ENCODE data around the gene KHSRP. TPM values are rescaled to one million over a fixed set of nuclear protein-coding genes. Genes with fewer than 3 reads are reported as not detected.

KHSRP gene
- total RNA-seq, 1 experiment from 2014 or later = 373 TPM

GRCh38 chr19:6373096-6373812 is 51.4 kb downstream of the KHSRP start:
- H3K79me2 ChIP-seq (ENCODE audit: low read length) = no peaks in the 10 kb centered on the region
- no TSS peak for BruUV-seq (replicated peaks)

GRCh38 chr19:6372594-6373095 is 52.0 kb downstream of the KHSRP start, which contains the start of gene ALKBH7:
TSS of gene ALKBH7 (plus strand) at chr19:6372794. CDS start at chr19:6372821, 27 bp downstream.
- Histone ChIP-seq H3K27ac (ENCODE audit: low read length) (peak within 1 kb of the TSS; percentile 64), H3K36me3 (ENCODE audit: low read depth, low read length) (peaks cover 10% of the 10 kb centered on the region; the same call in 1 of the 2 replicates), H3K27me3 (ENCODE audit: low read length) (no peaks in the 10 kb centered on the region), H3K9ac (ENCODE audit: low read length) (peak within 1 kb of the TSS; percentile 70), H3K4me2 (ENCODE audit: low read length) (peak within 1 kb of the TSS; percentile 83), H3K9me3 (ENCODE audit: low read length) (no peaks in the 10 kb centered on the region), H4K20me1 (ENCODE audit: low read length) (no peaks in the 10 kb centered on the region), H3K4me1 (ENCODE audit: insufficient read depth, low read length) (peaks cover 9% of the 10 kb centered on the region), H3F3A (ENCODE audit: low read length, unreplicated experiment) (no peaks in the 10 kb centered on the region), H2AFZ (ENCODE audit: low read length) (peak within 1 kb of the TSS; percentile 92), H3K4me3 (ENCODE audit: low read length) (peak within 1 kb of the TSS; percentile 79), H3K79me2 (ENCODE audit: low read length) (no peaks in the 10 kb centered on the region), H3K9me2 (replicated peaks; ENCODE audit: low read length) (no peaks in the 10 kb centered on the region)
- DNase-seq (peak; percentile 100), ATAC-seq (peak; percentile 87)
- TF ChIP-seq CTCF (conservative IDR thresholded peaks at IDR 0.05; ENCODE audit: low read depth, low read length) (no peak), EZH2 (IDR thresholded peaks at IDR 0.05; ENCODE audit: low read length, unreplicated experiment) (no peak), EZH2phosphoT487 (IDR thresholded peaks at IDR 0.05; ENCODE audit: borderline replicate concordance, low read length) (no peak)
- ChIA-PET POLR2A (ENCODE audit: unreplicated experiment) (interaction anchor here (0.5 to 1.0 kb wide), 5 partner anchors 52 to 750 kb away, joined by 3 to 10 read pairs (median 4); partner anchors contain the start of genes KHSRP and SAFB2), CTCF (interaction anchor here (0.5 to 1.1 kb wide), 4 partner anchors 11 to 491 kb away, joined by 4 to 8 read pairs (median 6); partner anchors contain the start of gene CLPP)
- no TSS peak for BruUV-seq (replicated peaks)
- intact Hi-C loops (cut with micrococcal nuclease) = loop anchor here (1.0 to 2.0 kb wide), 3 partner anchors 21 to 88 kb away; partner anchors contain the start of gene GTF2F1

More at GRCh38 chr19:6373096-6373812, 51.4 kb downstream of the KHSRP start:
- no peaks in the 10 kb centered on the region for H3F3A ChIP-seq (ENCODE audit: low read length, unreplicated experiment)
- peaks cover 9% of the 10 kb centered on the region for H3K4me1 ChIP-seq (ENCODE audit: insufficient read depth, low read length)
- CTCF ChIA-PET = interaction anchor here (0.6 to 1.1 kb wide), 3 partner anchors 12 to 490 kb away, joined by 6 to 8 read pairs (median 6); partner anchors contain the start of gene CLPP
- DNase-seq (peak; percentile 98), ATAC-seq (peak; percentile 73)
- peak overlapping the region; percentile 79 for H3K4me3 ChIP-seq (ENCODE audit: low read length)
- peak overlapping the region; percentile 70 for H3K9ac ChIP-seq (ENCODE audit: low read length)
- no peaks in the 10 kb centered on the region for H3K9me2 ChIP-seq (replicated peaks; ENCODE audit: low read length)
- H3K4me2 ChIP-seq (ENCODE audit: low read length) = peak overlapping the region; percentile 83
- H3K36me3 ChIP-seq (ENCODE audit: low read depth, low read length) = peaks cover 10% of the 10 kb centered on the region; the same call in 1 of the 2 replicates
- intact Hi-C loops (cut with micrococcal nuclease) = loop anchor here (2.0 kb wide), 1 partner anchor 88 kb away; no protein-coding TSS in a partner anchor
- no peaks in the 10 kb centered on the region for H4K20me1 ChIP-seq (ENCODE audit: low read length)
- no peaks in the 10 kb centered on the region for H3K9me3 ChIP-seq (ENCODE audit: low read length)
- POLR2A ChIA-PET (ENCODE audit: unreplicated experiment) = interaction anchor here (0.5 to 1.0 kb wide), 4 partner anchors 52 to 751 kb away, joined by 3 to 10 read pairs (median 6); partner anchors contain the start of genes KHSRP and SAFB2
- H3K27ac ChIP-seq (ENCODE audit: low read length) = peak overlapping the region; percentile 64
- H2AFZ ChIP-seq (ENCODE audit: low read length) = peak overlapping the region; percentile 92
- H3K27me3 ChIP-seq (ENCODE audit: low read length) = no peaks in the 10 kb centered on the region
- TF ChIP-seq EZH2phosphoT487 (IDR thresholded peaks at IDR 0.05; ENCODE audit: borderline replicate concordance, low read length) (no peak), CTCF (conservative IDR thresholded peaks at IDR 0.05; ENCODE audit: low read depth, low read length) (no peak), EZH2 (IDR thresholded peaks at IDR 0.05; ENCODE audit: low read length, unreplicated experiment) (no peak)
